Measurements from ENCODE around the gene SCN4A.

DNA sequence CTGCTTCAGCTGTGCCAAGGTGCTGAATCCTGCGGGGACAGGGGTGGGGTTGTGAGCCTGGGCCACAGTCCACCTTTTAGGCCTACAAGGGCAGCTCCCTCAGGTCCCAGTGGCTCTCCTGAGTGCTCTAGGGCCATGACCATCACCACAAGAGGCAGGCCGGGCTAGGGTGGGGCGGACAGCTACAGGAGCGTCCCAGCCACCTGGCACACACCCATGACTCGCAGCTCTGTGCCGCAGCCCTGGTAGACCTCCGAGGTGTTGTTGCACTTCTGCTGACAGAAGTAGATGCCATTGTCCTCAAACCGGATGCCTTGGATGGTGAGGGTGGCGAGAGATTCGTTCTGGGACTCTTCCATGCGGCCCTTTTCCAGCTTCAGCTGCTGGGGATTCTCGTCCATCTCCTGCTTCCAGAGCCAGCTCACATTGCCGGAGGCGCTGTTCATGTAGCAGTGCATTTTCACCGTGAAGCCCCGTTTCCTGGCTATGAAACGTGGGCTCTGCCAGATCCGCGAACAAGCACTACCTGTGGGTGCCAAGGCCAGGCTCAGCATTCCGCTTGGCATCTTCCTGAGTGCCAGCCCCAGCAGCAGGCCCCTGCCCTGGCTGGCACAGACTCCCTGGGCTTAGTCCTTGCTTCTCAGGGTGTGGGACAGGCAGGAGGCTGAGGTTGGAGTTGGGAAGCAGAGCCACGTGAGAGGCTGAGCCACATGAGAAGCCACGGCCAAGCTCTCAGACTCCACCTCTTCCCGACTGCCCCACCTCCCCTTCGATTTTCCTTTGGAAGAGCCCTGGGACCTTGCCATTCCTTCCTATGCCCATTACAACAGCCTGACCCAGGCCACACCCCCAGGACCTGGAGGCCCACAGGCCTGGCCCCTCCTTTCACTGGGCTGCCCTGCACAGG lies 42.6 kb downstream of the SCN4A start:
- no peak for TF ChIP-seq EZH2 (IDR thresholded peaks at IDR 0.05; ENCODE audit: low read depth)
- TF ChIP-seq, protein P1, sequence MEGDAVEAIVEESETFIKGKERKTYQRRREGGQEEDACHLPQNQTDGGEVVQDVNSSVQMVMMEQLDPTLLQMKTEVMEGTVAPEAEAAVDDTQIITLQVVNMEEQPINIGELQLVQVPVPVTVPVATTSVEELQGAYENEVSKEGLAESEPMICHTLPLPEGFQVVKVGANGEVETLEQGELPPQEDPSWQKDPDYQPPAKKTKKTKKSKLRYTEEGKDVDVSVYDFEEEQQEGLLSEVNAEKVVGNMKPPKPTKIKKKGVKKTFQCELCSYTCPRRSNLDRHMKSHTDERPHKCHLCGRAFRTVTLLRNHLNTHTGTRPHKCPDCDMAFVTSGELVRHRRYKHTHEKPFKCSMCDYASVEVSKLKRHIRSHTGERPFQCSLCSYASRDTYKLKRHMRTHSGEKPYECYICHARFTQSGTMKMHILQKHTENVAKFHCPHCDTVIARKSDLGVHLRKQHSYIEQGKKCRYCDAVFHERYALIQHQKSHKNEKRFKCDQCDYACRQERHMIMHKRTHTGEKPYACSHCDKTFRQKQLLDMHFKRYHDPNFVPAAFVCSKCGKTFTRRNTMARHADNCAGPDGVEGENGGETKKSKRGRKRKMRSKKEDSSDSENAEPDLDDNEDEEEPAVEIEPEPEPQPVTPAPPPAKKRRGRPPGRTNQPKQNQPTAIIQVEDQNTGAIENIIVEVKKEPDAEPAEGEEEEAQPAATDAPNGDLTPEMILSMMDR (conservative IDR thresholded peaks at IDR 0.05) = no peak

Measured in PC-9 (cell line).